Measurements from ENCODE around the gene EDN2.

DNA sequence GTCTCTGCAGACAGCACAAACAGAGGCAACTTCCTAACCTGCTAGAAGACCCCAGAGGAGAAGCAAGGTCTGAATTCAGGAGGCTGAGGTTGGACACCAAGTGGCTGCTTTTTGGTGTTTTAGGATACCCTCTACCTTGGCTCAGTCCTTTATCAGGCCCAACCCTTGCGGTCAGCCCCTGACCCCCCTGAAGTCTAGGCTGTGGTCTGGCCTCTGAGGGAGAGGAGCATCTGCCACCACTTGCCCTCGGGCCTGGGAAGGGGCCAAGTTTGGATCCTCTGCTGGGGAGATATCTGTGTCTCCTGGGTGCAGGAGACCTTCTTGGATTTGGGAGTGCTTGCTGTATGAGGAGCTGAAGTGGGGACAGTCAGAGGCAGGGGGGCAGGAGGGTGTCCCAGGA, 21.0 kb downstream of the EDN2 start:
- TF ChIP-seq SUZ12 (IDR thresholded peaks at IDR 0.05; ENCODE audit: extremely low read depth, insufficient read depth, insufficient read length), result no peak
- TF ChIP-seq YY1 (IDR thresholded peaks at IDR 0.05; ENCODE audit: insufficient read depth, insufficient read length), result no peak
- no peak for TF ChIP-seq ZNF274 (IDR thresholded peaks at IDR 0.05; ENCODE audit: low read depth, low read length)

All from NT2/D1 (cell line).